Cardiac fibroblast (primary cell): ENCODE results near the gene FGF14.

ENCODE experiments used
- DNase-seq, 2 donors: peaks; one replicate each; pipeline versions ENCODE4 v3.0.0 to v3.0.0-alpha.2; 2010; ENCODE audit warnings: low read depth in 2 of 2
- H3K4me3 ChIP-seq, 2 donors: replicated peaks in 1 of 2; 1 replicate in 1 of 2; 2 replicates in 1 of 2; pipeline ENCODE4 v1.5.1; 2011; ENCODE audit warnings: low read depth in 2 of 2, low read length in 2 of 2, mild to moderate bottlenecking in 2 of 2, moderate library complexity in 1 of 2
- TF ChIP-seq, protein P1 (sequence below): IDR thresholded peaks from one replicate; pipeline ENCODE4 v1.5.1; 2011; ENCODE audit warnings: low read depth, mild to moderate bottlenecking, low read length, inconsistent platforms

Gene FGF14

DNA sequence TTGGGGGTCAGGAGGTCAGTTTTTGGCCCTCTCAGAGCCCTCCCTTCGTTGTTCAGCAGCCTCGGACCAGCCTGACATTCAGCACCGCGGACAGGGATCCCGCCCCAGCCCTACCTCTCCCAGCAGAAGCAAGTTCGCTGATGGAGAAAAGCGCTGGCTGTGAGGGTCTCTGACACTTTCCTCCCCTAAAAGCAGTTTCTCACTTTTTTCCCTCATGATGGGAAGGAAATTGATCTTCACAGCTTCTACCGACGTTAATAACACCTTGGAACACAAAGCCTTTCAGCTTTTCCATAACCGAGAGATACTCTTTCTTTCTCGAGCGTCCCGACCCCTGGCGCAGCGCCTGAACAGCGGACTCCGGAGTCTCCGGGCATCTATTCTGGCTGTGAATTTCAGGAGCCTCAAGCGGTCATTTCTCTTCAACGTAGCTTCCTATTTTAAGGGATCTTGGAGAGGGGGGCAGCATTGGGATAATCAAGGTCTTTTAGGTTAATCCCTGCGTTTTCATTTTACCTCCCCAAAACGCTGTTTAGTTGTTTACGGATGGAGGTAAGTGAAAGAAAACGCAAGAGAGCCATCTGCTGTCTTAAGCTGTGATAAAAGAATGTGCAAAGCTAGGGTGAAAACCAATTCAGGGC is 482.2 kb downstream of the FGF14 start:
- TF ChIP-seq, protein P1, sequence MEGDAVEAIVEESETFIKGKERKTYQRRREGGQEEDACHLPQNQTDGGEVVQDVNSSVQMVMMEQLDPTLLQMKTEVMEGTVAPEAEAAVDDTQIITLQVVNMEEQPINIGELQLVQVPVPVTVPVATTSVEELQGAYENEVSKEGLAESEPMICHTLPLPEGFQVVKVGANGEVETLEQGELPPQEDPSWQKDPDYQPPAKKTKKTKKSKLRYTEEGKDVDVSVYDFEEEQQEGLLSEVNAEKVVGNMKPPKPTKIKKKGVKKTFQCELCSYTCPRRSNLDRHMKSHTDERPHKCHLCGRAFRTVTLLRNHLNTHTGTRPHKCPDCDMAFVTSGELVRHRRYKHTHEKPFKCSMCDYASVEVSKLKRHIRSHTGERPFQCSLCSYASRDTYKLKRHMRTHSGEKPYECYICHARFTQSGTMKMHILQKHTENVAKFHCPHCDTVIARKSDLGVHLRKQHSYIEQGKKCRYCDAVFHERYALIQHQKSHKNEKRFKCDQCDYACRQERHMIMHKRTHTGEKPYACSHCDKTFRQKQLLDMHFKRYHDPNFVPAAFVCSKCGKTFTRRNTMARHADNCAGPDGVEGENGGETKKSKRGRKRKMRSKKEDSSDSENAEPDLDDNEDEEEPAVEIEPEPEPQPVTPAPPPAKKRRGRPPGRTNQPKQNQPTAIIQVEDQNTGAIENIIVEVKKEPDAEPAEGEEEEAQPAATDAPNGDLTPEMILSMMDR = no peak
- DNase-seq = peak; percentile 2 to 30
- no peak overlapping the region for H3K4me3 ChIP-seq

- no peak overlapping the region for H3K4me3 ChIP-seq
- DNase-seq = no peak
- TF ChIP-seq, protein P1 = no peak
These were observed 483.8 kb downstream of the FGF14 start for GRCh38 chr13:101917833-101918661.

- no peak overlapping the region for H3K4me3 ChIP-seq
- no peak for DNase-seq
- TF ChIP-seq, protein P1 = no peak
These were observed 484.4 kb downstream of the FGF14 start for GRCh38 chr13:101917475-101917810.

GRCh38 chr13:101916775-101917474 is 484.9 kb downstream of the FGF14 start:
- no peak for DNase-seq
- no peak overlapping the region for H3K4me3 ChIP-seq
- TF ChIP-seq, protein P1 = no peak

DNA sequence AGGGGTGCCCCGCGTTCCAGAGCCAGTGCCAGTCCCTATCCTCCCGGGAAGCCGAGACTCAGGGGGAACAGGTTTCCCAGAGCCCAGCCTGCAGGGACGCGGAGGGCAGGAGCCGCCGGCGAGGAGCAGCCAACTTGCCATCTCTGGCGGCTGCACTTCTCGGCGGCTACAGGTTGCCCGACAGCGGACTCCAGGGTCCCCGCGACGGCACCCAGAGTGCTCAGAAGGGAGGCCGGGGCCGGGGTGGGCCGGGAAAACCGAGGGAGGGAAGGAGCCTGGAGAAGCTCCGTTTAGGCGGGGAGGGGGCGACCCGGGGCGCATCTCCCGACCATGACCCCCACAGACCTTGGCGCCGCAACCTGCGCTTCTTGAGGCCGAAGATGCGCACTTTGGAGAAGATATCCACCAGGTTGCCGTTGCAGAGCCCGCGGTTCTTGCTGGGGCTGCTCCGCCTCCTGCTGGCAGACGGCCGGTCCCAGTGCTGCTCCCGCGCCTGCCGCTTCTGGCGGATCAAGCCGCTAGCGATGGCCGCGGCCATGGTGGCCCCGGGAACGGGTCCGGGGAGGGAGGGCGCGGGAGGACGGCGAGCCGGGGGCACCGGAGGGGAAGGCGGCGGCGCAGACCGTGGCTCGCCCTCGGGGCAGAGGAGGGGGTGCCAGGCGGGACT is 485.6 kb downstream of the FGF14 start:
- peak in 1 of 2 donors; percentile 17 for DNase-seq
- TF ChIP-seq, protein P1 = peak; percentile 10
- no peak overlapping the region for H3K4me3 ChIP-seq

DNA sequence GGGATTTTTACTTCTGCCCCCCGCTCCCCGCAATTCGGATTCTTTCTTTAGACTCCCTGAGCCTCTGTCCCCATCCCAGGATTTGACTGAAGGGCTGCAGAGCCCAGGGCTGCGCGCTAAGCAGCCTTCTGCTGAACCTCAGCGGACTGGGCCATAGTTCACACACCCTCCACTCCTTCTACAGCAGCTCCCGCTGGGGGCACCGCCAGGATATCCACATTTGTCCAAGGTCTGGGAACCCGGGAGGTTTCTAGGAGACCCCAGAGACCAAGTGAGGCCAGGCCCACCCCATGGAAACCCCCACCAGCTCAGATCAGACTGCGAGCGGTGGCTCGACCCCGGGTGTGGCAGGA is 486.1 kb downstream of the FGF14 start:
- H3K4me3 ChIP-seq = no peak overlapping the region
- TF ChIP-seq, protein P1 = no peak
- DNase-seq = no peak
